HG03135 (cell line): ENCODE measurements around the gene BABAM2.
"Not testable (repeated sequence)": the region's sequence is repeated elsewhere in the genome, so short reads cannot be mapped to it uniquely, and the experiment has no call there.

Experiments
- ATAC-seq: cut with Tn5 transposase; IDR thresholded peaks from one replicate; pipeline ENCODE4 v1.9.1; 2021; ENCODE audit warnings: mild to moderate bottlenecking, moderate library complexity; ENCODE audit not compliant: unreplicated experiment

Gene BABAM2

DNA sequence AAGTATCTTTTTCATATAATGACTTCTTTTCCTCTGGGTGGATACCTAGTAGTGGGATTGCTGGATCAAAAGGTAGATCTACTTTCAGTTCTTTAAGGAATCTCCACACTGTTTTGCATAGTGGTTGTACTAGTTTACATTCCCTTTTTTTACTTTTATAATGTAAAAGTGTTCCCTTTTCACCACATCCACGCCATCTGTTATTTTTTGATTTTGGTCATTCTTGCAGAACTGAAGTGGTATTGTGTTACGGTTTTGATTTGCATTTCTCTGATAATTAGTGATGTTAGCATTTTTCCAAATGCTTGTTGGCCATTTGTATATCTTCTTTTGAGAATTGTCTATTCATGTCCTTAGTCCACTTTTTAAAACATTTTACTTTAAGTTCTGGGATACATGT lies 127.9 kb downstream of the BABAM2 start:
- not testable (repeated sequence) for ATAC-seq

DNA sequence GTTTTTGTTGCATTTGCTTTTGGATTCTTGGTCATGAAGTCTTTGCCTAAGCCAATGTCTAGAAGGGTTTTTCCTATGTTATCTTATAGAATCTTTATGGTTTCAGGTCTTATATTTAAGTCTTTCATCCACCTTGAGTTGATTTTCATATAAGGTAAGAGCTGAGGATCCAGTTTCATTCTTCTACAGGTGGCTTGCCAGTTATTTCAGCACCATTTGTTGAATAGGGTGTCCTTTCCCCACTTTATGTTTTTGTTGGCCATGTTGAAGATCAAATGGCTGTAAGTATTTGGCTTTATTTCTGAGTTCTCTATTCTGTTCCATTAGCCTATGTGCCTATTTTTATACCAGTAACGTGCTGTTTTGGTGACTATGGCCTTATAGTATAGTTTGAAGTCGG lies 129.0 kb downstream of the BABAM2 start:
- not testable (repeated sequence) for ATAC-seq

DNA sequence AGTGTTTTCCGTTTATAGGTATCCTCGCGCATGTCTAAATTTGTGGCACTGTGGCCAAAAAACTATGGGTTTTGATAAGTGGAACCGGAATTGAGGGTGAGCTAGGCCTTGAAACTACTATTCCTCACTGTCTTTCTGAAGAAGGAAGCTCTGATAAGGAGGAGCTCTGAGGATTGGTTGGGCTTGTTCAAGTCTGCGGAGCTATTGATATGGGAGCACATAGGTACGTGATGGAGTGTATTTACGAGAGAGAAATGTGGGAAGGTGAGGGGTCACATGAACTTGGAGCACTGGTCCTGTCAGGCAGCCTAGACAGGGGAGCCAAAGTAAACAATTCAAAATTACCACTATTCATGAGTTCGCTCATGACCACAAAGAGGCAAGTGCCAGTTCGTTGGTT lies 131.4 kb downstream of the BABAM2 start:
- ATAC-seq = no peak

DNA sequence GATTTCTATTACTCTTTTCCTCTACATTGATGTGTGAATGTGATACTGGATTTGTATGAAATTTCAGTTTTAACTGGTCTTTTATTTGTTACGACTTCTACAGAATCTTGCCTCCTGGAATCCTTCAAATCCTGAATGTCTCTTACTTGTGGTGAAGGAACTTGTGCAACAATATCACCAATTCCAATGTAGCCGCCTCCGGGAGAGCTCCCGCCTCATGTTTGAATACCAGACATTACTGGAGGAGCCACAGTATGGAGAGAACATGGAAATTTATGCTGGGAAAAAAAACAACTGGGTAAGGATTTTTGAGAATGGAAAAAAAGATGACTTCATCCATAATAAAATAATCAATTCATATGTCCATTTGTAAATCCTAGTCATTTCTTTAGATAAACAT lies 134.6 kb downstream of the BABAM2 start:
- no peak for ATAC-seq

DNA sequence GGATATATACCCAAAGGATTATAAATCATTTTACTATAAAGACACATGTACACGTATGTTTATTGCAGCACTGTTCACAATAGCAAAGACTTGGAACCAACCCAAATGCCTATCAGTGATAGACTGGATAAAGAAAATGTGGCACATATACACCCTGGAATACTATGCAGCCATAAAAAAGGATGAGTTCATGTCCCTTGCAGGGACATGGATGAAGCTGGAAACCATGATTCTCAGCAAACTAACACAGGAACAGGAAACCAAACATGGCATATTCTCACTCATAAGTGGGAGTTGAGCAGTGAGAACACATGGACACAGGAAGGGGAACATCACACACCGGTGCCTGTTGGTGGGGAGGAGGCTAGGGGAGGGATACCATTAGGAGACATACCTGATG lies 135.7 kb downstream of the BABAM2 start:
- not testable (repeated sequence) for ATAC-seq

DNA sequence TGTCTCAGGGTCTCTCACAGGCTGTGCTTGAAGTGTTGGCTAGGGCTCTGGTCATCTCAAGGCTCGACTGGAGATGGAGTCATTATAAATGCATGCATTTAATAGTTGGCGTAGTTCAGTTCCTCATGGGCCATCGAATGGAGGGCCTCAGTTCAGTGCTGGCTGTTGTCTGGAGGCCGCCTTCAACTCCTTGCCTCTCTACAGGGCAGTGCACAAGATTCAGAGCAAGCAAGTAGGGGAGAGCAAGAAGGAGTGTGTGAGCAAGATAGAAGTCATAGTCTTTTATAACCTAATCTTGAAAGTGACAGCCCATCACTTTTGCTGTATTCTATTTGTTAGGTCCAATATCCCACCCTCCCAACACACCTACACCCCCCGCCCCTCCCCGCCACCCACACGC lies 137.5 kb downstream of the BABAM2 start:
- no peak for ATAC-seq

DNA sequence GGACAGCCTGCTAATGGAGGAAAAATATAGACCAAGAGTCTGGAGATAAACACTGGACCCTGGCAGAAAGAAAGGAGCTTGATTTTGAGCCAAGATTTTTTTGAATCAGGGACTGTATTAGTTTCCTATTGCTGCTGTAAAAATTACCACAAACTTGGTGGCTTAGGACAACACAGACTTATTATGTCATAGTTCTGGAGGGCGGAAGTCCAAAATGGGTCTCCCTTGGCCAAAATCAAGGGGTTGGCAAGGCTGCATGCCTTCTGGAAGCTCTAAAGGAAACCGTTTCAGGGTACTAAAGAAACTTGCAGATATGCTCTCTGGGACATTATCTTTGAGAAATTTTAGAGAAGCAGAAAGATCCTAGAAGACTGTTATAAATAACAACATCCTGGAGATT lies 140.1 kb downstream of the BABAM2 start:
- ATAC-seq = no peak

DNA sequence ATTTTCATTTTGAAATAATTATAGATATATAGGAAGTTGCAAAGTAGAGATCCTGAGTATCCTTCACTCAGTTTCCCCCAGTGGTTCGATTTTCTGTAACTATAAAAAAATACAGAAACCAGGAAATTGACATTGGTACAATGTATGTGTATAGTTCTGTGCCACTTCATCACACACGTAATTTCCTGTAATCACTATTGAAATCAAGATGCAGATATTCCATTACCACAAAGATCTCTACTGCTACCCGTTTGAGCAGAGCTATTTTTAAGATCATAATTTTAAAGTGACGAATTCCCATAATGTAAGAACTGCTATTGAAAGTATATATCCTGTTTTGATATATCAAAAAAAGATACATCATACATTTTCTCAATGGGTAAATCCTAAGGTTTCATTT lies 142.3 kb downstream of the BABAM2 start:
- no peak for ATAC-seq

DNA sequence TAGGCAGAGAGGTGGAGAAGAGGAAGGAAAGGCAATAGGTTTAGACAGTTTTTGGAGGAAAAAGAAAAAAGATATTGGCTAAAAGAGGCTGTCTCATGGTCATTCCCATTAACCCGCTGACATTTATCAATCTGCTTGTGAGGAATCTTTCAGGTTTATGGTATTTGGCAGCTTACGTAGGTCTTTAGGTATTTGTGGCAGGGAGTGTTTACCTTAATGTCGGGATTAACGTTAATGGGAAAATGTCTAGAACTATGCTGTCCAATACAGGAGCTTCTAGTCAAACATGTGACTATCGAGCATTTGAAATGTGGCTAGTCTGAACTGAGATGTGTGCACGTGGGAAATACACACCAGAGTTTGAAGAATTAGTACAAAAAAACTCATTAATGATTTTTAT lies 144.2 kb downstream of the BABAM2 start:
- ATAC-seq = no peak

DNA sequence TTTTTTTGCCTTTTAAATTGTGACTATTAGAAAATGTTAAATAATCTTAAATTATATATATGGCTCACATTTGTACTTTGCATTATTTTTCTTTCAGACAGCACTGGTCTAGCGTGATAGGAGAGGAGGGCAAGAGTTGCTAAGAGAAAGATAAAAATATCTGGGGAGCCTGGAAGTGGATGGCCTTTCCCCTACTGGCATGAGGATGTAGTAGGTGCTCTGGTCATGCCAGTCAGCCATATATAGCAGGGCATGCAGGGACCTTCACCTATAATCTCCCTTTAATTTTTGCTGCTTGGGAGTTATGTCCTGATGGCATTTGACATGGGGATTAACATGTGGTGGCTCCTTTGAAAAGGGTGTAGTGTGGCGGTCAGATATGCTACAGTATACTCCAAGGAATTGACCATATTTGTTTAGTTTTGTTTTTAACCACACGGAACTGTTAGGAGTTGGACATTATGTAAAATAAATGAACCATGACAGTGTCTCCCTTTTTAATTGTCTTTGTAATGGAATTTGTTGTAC lies 144.7 kb downstream of the BABAM2 start:
- no peak for ATAC-seq

DNA sequence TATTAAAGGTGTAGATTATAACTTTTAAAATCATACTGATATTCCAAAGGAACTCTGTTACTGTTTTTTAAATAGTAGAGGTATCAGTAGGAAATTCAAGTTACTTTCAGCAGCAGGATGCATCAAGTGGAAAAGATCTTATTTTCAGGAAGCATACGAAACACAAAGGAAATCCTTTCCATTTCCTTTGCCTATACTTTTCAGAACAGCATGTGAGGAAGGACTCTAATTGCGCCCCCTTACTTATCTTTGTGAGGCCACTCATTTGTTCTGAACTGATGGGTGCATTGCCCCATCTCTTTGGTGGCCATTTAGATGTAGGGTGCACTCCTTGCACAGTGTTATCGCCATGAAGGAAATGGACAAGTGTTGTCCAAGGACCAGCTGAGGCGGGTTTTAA lies 145.3 kb downstream of the BABAM2 start:
- no peak for ATAC-seq

DNA sequence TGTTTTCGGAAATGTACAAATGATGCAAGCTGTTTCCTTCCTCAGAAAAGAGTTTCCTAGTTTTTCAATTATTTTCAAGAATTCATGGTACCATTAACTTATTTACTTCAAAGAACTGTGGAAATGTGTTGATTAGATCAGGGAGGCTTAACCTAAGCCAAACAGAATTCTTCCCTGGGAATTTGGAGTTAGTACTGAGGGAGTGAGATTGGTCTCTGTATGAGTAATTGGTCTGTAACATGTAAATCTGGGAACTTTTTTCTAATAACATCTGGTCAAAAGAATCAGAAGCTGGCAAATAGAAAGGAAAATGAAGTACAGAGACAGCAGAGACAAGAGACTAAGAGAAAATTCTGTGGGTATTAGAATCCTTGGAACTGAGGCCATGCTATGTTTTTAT lies 145.8 kb downstream of the BABAM2 start:
- ATAC-seq = no peak

DNA sequence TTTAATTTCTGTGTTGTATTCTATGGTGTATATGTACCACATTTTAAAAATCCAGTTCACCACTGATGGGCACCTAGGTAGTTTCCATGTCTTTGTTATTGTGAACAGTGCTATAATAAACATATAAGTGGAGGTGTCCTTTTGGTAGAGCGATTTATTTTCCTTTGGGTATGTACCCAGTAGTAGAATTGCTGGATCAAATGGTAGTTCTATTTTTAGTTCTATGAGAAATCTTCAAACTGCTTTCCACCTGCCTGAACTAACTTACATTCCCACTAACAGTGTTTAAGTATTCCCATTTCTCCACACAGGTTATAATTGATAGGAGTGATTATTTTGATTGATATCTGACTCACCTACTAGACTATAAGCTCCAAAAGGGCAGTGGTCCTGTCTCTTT lies 148.2 kb downstream of the BABAM2 start:
- no peak for ATAC-seq

DNA sequence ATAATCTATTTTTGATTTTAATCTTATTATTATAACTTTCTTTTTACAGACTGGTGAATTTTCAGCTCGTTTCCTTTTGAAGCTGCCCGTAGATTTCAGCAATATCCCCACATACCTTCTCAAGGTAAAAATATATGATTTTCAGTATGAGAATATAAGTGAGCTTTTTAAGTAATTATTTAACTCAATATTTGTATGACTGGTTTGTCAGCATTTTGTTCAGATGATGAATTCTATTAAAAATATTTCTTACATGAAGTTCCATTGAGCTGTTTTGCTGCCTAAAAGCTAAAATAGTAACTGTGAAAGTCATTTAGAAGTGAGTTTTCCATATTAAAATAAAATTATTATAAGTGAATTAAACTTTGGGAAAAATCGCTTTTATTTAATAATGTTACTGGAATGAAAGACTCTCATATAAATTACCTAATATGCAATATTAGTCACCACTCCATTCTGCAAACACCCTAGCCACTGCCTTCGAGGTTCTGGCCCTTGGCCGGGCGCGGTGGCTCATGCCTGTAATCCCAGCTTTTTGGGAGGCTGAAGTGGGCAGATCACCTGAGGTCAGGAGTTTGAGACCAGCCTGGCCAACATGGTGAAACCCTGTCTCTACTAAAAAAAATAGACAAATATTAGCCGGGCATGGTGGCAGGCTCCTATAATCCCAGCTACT lies 155.3 kb downstream of the BABAM2 start:
- ATAC-seq = no peak

DNA sequence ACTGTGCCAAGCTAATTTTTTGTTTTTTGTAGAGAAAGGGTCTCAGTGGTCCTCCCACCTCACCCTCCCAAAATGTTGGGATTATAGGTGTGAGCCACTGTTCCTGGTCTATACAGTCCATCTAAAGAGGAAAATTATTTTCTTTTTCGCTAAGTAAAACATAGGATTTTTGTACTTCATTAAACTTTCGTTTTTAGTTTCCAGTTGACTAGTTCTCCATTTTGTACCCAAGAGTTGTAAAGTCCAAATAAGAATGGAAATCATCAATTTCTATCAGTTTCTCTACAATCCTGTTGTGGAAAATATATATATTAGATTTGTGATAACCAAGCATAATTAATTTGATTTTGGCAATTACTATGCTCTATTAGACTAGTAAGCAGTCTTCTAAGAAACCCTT lies 156.4 kb downstream of the BABAM2 start:
- ATAC-seq = no peak

DNA sequence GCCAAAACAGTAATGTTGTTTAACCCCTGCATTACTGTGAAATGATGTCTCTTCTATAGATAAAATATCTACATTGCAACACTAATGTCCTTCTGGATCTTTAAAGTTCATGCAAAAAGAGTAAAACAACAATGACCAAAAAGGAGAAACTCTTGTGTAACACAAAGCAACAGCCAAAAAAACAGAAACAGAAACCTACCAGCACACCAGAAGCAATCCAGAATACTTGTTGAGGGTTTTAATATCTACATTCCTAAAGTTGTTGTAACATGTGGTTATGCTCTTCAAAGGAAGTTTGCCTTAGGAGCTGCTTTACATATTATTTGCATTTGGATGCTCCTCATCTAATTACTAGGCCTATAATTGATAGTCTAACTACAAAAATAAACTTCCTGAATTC lies 157.2 kb downstream of the BABAM2 start:
- no peak for ATAC-seq

DNA sequence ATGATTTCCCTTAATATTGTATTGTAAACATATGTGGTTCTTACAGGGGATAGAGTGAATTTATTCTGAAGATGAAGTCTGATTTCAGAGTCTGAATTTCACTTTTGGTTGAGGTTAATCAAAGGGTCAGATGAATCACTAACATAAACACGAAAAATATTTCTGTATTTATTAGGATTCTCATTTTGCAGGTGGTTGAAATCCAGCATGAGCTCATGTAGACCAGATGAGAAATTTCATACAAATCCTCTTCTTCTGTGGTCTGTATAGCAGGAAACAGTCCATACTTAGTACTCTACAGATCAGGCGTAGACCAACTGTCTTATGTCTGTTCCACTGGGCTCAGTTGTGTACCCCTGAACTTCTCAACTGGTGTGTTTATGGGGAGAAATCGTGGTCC lies 157.8 kb downstream of the BABAM2 start:
- ATAC-seq = no peak

DNA sequence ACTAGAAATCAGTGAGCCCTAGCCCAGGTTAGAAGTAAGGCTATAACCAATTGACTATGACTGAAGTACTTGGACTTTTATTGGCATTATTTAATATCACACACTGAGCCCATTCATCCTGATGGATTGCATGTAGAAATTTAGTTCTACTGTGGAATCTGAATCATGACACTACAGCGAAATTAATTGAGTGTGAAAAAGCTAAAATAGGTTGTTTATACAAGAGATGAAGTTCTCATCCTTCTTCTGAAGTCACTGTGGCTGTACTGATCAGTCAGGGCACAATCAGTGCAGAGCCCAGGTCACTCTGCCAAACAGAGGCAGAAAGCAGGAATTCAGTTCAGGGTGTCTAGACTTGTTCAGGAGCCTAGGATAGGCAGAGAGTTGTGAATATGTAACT lies 158.9 kb downstream of the BABAM2 start:
- ATAC-seq = no peak

DNA sequence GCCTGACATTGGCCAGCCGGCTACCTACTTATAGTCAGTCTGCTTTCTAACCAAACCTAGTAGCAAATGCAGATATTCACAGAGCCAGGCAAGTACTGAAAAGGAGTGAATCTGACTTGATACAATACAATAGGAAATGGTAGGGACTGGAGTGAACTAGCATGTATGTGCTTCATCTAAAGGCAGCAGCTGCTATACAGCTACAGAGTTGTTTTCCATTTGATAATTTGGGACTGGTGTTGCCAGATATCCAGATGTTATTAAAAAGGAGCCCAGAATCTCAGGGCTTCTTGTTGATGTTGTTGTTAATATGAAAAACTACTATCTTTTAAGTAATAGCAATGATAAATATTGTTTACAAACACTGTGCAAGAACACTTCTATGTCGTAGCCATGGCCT lies 159.4 kb downstream of the BABAM2 start:
- no peak for ATAC-seq

DNA sequence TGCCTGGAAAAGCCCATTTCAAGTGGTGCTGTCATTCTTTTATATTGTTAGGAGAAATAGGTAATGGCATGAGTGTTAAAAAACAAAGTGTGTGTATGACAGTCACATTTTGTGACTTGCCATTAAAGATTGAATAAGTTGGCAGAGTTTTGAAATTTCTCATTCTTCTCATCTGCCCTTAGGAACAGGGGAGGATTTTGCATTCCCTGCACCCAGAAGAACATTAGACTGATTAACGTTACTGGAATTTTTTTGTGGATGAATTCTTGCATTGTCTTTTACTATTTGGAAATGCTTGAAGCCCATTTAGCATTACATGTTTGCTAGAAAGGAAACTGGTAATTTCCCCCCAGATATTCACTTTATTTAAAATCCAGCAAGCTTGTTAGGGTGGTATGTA lies 162.2 kb downstream of the BABAM2 start:
- no peak for ATAC-seq

DNA sequence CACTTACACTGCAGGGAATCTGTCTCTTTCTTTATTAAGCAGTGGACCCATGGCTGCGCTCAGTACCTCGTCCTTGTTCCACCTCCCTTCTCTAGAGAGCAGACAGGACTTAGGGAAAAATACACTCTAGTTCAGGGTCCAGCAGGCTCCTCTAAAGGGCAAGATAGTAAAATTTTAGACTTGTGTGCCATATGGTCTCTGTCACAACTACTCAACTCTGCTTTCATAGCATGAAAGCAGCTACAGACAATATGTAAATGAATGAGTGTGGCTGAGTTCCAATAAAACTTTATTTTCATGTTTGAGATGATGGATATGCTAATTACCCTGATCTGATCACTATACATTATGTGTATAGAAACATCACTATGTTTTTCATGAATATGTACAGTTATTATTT lies 163.1 kb downstream of the BABAM2 start:
- no peak for ATAC-seq

DNA sequence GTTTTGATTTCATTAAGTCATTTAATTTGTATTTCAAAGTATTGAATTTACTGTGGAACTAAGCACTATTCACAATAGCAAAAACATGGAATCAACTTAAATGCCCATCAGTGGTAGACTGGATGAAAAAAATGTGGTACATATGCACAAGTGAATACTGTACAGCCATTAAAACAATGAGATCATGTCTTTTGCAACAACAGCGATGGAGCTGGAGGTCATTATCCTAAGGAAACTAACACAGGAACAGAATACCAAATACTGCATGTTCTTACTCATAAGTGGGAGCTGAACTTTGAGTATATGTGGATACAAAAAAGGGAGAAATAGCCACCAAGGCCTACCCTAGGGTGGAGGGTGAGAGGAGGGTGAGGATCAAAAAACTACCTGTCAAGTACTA lies 164.4 kb downstream of the BABAM2 start:
- no peak for ATAC-seq

DNA sequence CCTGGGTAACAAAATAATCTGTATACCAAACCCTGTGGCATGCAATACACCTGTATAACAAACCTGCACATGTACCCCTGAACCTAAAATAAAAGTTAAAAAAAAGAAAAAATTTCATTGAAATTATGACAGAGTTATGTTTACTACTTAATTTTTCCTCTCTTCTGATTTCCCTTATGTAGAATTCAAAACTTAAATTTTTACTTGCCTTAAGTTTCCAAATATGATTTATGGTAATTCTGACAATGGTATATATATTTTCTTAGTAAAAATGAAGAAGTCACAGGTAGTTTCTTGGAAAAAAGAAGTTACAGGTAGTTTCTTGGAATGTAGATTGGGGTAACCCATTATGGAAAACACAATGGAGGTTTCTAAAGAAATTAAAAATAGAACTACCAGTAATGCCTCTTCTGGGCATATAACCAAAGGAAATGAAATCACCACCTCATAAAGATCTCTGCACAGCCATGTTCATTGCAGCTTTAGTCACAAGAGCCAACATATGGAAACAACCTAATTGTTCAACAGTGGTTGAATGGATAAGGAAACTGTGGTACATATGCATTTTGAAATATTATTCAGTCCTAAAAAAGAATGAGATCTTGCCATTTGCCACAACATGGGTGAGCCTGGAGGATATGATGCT lies 164.9 kb downstream of the BABAM2 start:
- no peak for ATAC-seq
